ENCODE data around the gene SLC38A8. TPM values are rescaled to one million over a fixed set of nuclear protein-coding genes. Genes with fewer than 3 reads are reported as not detected.

The SLC38A8 gene
- polyA plus RNA-seq, 1 donor from 2014 or later, result not detected

- H3F3A ChIP-seq (ENCODE audit: insufficient read depth, low read length, poor library complexity, severe bottlenecking), result no peaks in the 10 kb centered on the region
- no peak overlapping the region for H2AFZ ChIP-seq (ENCODE audit: low read depth, low read length)
- H3K27me3 ChIP-seq (ENCODE audit: insufficient read depth, low read depth, low read length), result no peaks in the 10 kb centered on the region
- H3K4me3 ChIP-seq (ENCODE audit: low read length), result no peak overlapping the region
- no peaks in the 10 kb centered on the region for H4K20me1 ChIP-seq (ENCODE audit: insufficient read depth)
- H3K9me3 ChIP-seq (ENCODE audit: low read length), result no peaks in the 10 kb centered on the region
- peaks cover 6% of the 10 kb centered on the region for H3K36me3 ChIP-seq (ENCODE audit: insufficient read depth, low read length)
- no peak overlapping the region for H3K27ac ChIP-seq (ENCODE audit: low read length)
- H3K4me2 ChIP-seq (ENCODE audit: low read length), result no peak overlapping the region
- TF ChIP-seq MXI1 (conservative IDR thresholded peaks at IDR 0.05; ENCODE audit: poor library complexity, severe bottlenecking), result no peak
- no peak for TF ChIP-seq RAD21 (conservative IDR thresholded peaks at IDR 0.05)
- TF ChIP-seq, protein P1, sequence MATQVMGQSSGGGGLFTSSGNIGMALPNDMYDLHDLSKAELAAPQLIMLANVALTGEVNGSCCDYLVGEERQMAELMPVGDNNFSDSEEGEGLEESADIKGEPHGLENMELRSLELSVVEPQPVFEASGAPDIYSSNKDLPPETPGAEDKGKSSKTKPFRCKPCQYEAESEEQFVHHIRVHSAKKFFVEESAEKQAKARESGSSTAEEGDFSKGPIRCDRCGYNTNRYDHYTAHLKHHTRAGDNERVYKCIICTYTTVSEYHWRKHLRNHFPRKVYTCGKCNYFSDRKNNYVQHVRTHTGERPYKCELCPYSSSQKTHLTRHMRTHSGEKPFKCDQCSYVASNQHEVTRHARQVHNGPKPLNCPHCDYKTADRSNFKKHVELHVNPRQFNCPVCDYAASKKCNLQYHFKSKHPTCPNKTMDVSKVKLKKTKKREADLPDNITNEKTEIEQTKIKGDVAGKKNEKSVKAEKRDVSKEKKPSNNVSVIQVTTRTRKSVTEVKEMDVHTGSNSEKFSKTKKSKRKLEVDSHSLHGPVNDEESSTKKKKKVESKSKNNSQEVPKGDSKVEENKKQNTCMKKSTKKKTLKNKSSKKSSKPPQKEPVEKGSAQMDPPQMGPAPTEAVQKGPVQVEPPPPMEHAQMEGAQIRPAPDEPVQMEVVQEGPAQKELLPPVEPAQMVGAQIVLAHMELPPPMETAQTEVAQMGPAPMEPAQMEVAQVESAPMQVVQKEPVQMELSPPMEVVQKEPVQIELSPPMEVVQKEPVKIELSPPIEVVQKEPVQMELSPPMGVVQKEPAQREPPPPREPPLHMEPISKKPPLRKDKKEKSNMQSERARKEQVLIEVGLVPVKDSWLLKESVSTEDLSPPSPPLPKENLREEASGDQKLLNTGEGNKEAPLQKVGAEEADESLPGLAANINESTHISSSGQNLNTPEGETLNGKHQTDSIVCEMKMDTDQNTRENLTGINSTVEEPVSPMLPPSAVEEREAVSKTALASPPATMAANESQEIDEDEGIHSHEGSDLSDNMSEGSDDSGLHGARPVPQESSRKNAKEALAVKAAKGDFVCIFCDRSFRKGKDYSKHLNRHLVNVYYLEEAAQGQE (IDR thresholded peaks at IDR 0.05; ENCODE audit: borderline replicate concordance), result no peak
- no peak for TF ChIP-seq EZH2 (IDR thresholded peaks at IDR 0.05; ENCODE audit: borderline replicate concordance, insufficient read depth, low read length, poor library complexity, severe bottlenecking)
- no peak for TF ChIP-seq POLR2AphosphoS5 (IDR thresholded peaks at IDR 0.05)
- no peak for TF ChIP-seq EP300 (conservative IDR thresholded peaks at IDR 0.05; ENCODE audit: poor library complexity, severe bottlenecking)
- no peak for TF ChIP-seq TAF1 (IDR thresholded peaks at IDR 0.05; ENCODE audit: low read depth)
- TF ChIP-seq, protein P2, sequence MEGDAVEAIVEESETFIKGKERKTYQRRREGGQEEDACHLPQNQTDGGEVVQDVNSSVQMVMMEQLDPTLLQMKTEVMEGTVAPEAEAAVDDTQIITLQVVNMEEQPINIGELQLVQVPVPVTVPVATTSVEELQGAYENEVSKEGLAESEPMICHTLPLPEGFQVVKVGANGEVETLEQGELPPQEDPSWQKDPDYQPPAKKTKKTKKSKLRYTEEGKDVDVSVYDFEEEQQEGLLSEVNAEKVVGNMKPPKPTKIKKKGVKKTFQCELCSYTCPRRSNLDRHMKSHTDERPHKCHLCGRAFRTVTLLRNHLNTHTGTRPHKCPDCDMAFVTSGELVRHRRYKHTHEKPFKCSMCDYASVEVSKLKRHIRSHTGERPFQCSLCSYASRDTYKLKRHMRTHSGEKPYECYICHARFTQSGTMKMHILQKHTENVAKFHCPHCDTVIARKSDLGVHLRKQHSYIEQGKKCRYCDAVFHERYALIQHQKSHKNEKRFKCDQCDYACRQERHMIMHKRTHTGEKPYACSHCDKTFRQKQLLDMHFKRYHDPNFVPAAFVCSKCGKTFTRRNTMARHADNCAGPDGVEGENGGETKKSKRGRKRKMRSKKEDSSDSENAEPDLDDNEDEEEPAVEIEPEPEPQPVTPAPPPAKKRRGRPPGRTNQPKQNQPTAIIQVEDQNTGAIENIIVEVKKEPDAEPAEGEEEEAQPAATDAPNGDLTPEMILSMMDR (IDR thresholded peaks at IDR 0.05; ENCODE audit: poor library complexity, severe bottlenecking), result no peak
- TF ChIP-seq SMC3 (conservative IDR thresholded peaks at IDR 0.05; ENCODE audit: poor library complexity), result no peak
- no peaks in the 10 kb centered on the region for H3K9me2 ChIP-seq (ENCODE audit: insufficient read depth, low read length)
- no peak overlapping the region for H3K9ac ChIP-seq (ENCODE audit: low read length)
- no peaks in the 10 kb centered on the region for H3K79me2 ChIP-seq (replicated peaks; ENCODE audit: insufficient read depth, low read length)
Observed at GRCh38 chr16:84090211-84090610, 47.6 kb upstream of the SLC38A8 start.

GRCh38 chr16:84088695-84089395 lies 46.2 kb upstream of the SLC38A8 start:
- TF ChIP-seq SMC3 (conservative IDR thresholded peaks at IDR 0.05; ENCODE audit: poor library complexity), result peak; percentile 40
- TF ChIP-seq, protein P2 (IDR thresholded peaks at IDR 0.05; ENCODE audit: poor library complexity, severe bottlenecking), result no peak
- Histone ChIP-seq H2AFZ (ENCODE audit: low read depth, low read length) (no peak overlapping the region), H3K9me2 (ENCODE audit: insufficient read depth, low read length) (no peaks in the 10 kb centered on the region), H3K27ac (ENCODE audit: low read length) (no peak overlapping the region), H3K9ac (ENCODE audit: low read length) (no peak overlapping the region), H3K9me3 (ENCODE audit: low read length) (no peaks in the 10 kb centered on the region), H3K36me3 (ENCODE audit: insufficient read depth, low read length) (no peaks in the 10 kb centered on the region), H3K4me3 (ENCODE audit: low read length) (no peak overlapping the region), H3K79me2 (replicated peaks; ENCODE audit: insufficient read depth, low read length) (no peaks in the 10 kb centered on the region), H3F3A (ENCODE audit: insufficient read depth, low read length, poor library complexity, severe bottlenecking) (no peaks in the 10 kb centered on the region), H4K20me1 (ENCODE audit: insufficient read depth) (no peaks in the 10 kb centered on the region), H3K27me3 (ENCODE audit: insufficient read depth, low read depth, low read length) (no peaks in the 10 kb centered on the region), H3K4me2 (ENCODE audit: low read length) (no peak overlapping the region)
